Measurements from ENCODE around the gene AGPAT3. TPM values are rescaled to one million over a fixed set of nuclear protein-coding genes. Genes with fewer than 3 reads are reported as not detected.

AGPAT3 gene
- polyA plus RNA-seq, 2 of the 4 experiments (the other 2 are of a cell fraction), result 18.2 to 20.3 TPM

DNA sequence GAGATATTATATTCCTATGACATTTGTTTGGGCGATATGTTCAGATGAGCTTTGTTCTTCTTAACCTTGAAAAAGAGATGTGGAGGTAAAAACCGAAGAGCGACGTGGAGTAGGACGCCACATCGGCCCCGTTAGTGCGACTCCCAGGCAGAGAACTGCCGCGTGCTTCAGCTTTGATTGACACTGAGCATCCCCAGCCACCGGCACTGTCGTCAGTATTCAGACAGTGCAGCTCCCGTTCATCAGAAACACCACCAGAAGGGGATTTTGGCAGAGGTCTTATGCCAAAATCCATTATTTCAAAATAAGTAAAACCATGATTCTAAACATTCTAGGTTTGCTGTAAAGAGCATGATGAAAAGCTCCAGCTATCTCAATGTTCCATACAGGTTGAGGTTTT, 66.5 kb downstream of the AGPAT3 start:
- no peaks in the 10 kb centered on the region for H3K4me1 ChIP-seq
- H3K4me3 ChIP-seq, result no peak overlapping the region
- WGBS (ENCODE audit: missing lambda C conversion rate), result 90% methylated on average over 13 of the region's 13 CpGs
- no peaks in the 10 kb centered on the region for H3K9me3 ChIP-seq
- TF ChIP-seq NFE2L2 (conservative IDR thresholded peaks at IDR 0.05; ENCODE audit: low read length) (no peak), HEYL (CRISPR knock-in tag; IDR thresholded peaks at IDR 0.05) (no peak), HOXB5 (CRISPR knock-in tag; IDR thresholded peaks at IDR 0.05) (no peak), FOSL2 (IDR thresholded peaks at IDR 0.05) (no peak), FOSL2 (CRISPR knock-in tag; IDR thresholded peaks at IDR 0.05) (no peak), POLR2AphosphoS2 (conservative IDR thresholded peaks at IDR 0.05; ENCODE audit: low read length) (no peak), CBX2 (IDR thresholded peaks at IDR 0.05; ENCODE audit: borderline replicate concordance, low read depth) (no peak), ZNF302 (CRISPR knock-in tag; IDR thresholded peaks at IDR 0.05) (no peak), ESRRA (IDR thresholded peaks at IDR 0.05; ENCODE audit: borderline replicate concordance, low read length) (no peak), BHLHE40 (IDR thresholded peaks at IDR 0.05; ENCODE audit: low read depth, low read length) (no peak), KDM1A (IDR thresholded peaks at IDR 0.05; ENCODE audit: low read depth) (no peak)
- TF ChIP-seq, protein P1, sequence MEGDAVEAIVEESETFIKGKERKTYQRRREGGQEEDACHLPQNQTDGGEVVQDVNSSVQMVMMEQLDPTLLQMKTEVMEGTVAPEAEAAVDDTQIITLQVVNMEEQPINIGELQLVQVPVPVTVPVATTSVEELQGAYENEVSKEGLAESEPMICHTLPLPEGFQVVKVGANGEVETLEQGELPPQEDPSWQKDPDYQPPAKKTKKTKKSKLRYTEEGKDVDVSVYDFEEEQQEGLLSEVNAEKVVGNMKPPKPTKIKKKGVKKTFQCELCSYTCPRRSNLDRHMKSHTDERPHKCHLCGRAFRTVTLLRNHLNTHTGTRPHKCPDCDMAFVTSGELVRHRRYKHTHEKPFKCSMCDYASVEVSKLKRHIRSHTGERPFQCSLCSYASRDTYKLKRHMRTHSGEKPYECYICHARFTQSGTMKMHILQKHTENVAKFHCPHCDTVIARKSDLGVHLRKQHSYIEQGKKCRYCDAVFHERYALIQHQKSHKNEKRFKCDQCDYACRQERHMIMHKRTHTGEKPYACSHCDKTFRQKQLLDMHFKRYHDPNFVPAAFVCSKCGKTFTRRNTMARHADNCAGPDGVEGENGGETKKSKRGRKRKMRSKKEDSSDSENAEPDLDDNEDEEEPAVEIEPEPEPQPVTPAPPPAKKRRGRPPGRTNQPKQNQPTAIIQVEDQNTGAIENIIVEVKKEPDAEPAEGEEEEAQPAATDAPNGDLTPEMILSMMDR (IDR thresholded peaks at IDR 0.05), result no peak
- no peak overlapping the region for H3K4me2 ChIP-seq
- no peak for DNase-seq (ENCODE audit: low read depth in 1 of 2, low spot score in 1 of 2)
- H3K27ac ChIP-seq, result no peak overlapping the region
- FAIRE-seq, result no peak
- ChIA-PET CTCF (interaction anchor here (1.4 kb wide), 1 partner anchor 8 kb away, joined by 5 read pairs; no protein-coding TSS in a partner anchor), POLR2A (no interaction called here)
- ATAC-seq, result no peak

DNA sequence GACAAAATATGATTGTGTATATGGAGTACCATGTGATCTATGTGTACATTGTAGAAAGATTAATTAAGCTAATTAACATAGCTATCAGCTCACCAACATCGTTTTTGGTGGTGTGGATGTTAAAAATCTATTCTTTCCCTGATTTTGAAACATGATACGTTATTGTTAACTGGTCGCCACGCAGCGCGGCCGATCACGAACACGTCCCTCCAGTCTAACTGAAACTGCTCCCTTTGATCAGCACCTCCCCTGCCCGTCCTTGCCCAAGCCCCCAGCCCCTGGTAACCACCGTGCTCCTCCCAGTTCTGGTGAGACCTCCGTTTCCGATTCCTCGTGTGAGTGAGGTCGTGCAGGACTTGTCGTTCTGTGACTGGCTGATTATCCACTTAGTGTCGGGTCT, 67.0 kb downstream of the AGPAT3 start:
- 90% methylated on average over 17 of the region's 17 CpGs for WGBS (ENCODE audit: missing lambda C conversion rate)
- ATAC-seq (no peak), FAIRE-seq (no peak), DNase-seq (ENCODE audit: low read depth in 1 of 2, low spot score in 1 of 2) (no peak)
- H3K4me3 ChIP-seq, result no peak overlapping the region
- no peak for TF ChIP-seq BHLHE40 (IDR thresholded peaks at IDR 0.05; ENCODE audit: low read depth, low read length)
- no peak for TF ChIP-seq CEBPB (IDR thresholded peaks at IDR 0.05)
- TF ChIP-seq KDM5A (IDR thresholded peaks at IDR 0.05), result no peak
- TF ChIP-seq HOXA7 (CRISPR knock-in tag; IDR thresholded peaks at IDR 0.05), result no peak
- TF ChIP-seq EHMT2 (IDR thresholded peaks at IDR 0.05; ENCODE audit: low read depth), result no peak
- TF ChIP-seq RNF2 (IDR thresholded peaks at IDR 0.05; ENCODE audit: borderline replicate concordance, low read depth), result no peak
- TF ChIP-seq SREBF2 (IDR thresholded peaks at IDR 0.05), result no peak
- no peak for TF ChIP-seq KDM1A (IDR thresholded peaks at IDR 0.05; ENCODE audit: low read depth)
- TF ChIP-seq HOXB5 (CRISPR knock-in tag; IDR thresholded peaks at IDR 0.05), result no peak
- TF ChIP-seq, protein P2, sequence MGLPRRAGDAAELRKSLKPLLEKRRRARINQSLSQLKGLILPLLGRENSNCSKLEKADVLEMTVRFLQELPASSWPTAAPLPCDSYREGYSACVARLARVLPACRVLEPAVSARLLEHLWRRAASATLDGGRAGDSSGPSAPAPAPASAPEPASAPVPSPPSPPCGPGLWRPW (IDR thresholded peaks at IDR 0.05), result no peak
- TF ChIP-seq, protein P3, sequence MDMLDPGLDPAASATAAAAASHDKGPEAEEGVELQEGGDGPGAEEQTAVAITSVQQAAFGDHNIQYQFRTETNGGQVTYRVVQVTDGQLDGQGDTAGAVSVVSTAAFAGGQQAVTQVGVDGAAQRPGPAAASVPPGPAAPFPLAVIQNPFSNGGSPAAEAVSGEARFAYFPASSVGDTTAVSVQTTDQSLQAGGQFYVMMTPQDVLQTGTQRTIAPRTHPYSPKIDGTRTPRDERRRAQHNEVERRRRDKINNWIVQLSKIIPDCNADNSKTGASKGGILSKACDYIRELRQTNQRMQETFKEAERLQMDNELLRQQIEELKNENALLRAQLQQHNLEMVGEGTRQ (IDR thresholded peaks at IDR 0.05), result no peak
- TF ChIP-seq, protein P4, sequence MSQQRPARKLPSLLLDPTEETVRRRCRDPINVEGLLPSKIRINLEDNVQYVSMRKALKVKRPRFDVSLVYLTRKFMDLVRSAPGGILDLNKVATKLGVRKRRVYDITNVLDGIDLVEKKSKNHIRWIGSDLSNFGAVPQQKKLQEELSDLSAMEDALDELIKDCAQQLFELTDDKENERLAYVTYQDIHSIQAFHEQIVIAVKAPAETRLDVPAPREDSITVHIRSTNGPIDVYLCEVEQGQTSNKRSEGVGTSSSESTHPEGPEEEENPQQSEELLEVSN (IDR thresholded peaks at IDR 0.05; ENCODE audit: borderline replicate concordance, low read depth), result no peak
- TF ChIP-seq HEYL (CRISPR knock-in tag; IDR thresholded peaks at IDR 0.05), result no peak
- TF ChIP-seq MAFK (IDR thresholded peaks at IDR 0.05; ENCODE audit: partially characterized antibody), result no peak
- no peaks in the 10 kb centered on the region for H3K9me3 ChIP-seq
- H3K4me1 ChIP-seq, result no peaks in the 10 kb centered on the region
- H3K27ac ChIP-seq, result no peak overlapping the region
- ChIA-PET POLR2A (no interaction called here), CTCF (interaction anchor here (1.4 kb wide), 1 partner anchor 8 kb away, joined by 5 read pairs; no protein-coding TSS in a partner anchor)
- H3K4me2 ChIP-seq, result no peak overlapping the region
